Inferior parietal cortex (tissue), 1 donor: Measurements from ENCODE around the gene PDZD7.

Source experiments
- DNase-seq: peaks from one replicate; pipeline ENCODE4 v3.0.0-alpha.2; 2016; ENCODE audit errors: extremely low spot score

The PDZD7 gene

DNA sequence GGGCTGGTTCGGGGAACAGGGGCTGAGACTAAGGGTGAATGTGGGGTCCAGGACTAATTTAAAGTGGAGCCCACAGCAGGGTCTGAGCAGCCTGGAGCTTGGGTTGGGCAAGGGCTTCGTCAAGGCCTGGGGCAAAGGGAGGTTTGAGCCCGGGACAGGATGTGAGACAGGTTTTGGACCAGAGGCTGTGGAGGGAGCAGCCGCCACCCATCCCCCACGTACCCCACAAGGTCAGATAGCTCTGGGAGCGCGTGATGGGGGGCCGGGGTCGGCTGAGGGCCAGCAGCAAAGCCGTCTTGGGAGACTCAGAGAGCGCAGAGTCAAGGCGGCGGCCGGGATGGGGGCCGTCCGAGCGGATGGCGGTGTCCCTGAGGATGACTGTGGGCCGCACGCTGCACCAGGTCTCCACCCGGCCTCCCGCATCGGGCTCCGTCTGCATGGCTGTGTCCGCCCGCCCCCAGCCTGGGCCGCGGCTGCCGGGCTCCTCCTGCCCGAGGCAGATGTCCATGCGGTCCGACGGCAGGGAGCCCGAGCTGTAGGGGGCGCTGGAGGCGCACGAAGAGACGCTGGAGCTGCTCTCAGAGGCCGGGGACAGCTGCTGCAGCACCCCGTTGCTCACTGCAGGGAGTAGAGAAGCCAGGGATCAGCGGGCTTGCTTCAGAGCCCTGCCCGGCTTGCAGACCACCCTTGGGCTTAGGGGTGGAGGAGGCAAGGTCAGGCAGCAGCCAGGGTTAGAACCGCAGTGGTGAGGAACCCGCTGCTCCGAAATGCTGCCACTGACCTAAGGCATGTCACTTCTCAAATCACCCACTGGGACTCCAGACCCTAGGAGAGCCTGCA lies 12.1 kb downstream of the PDZD7 start:
- peak; percentile 82 for DNase-seq

DNA sequence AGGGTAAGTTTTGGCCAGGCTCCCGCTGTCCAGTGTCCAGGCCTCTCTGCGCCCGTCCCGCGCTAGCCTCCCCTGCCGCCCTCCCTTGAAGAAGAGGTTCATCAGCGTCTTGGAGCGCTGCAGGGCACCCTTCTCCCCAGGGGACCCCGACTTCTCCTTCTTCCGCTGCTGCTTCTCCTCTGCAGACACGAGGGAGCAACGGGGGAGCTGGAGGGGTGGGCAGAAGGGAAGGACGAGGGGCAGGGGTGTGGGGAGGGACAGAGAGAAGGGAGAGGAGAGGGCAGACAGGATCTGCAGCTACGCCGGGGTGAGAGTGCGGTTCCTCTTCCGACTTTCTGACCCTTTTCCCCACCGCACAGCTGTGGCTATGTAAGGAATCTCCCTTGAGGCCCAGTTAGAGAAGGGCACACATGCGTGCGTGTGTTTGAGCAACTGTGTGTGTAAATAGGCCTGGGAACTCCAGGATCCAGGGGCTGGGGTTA lies 12.8 kb downstream of the PDZD7 start:
- no peak for DNase-seq

DNA sequence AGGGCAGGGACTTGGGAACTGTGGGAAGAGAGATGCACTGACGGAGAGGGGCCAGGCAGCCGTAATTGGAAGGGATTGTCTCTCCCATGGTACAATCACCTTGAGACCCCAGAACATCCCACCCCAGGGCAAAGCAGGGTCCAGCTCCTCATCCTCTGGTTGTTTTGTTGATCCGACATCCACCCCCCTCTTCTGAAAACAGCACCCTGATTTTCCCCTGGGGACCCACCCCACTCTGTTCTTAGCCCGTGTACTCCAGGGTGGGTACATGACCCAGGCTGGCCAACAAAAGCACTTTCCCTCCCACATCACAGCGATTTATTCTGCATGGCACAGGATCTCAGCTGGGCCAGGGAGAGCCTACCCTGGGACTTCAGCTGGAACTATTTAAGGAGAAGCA lies 14.1 kb downstream of the PDZD7 start:
- no peak for DNase-seq

DNA sequence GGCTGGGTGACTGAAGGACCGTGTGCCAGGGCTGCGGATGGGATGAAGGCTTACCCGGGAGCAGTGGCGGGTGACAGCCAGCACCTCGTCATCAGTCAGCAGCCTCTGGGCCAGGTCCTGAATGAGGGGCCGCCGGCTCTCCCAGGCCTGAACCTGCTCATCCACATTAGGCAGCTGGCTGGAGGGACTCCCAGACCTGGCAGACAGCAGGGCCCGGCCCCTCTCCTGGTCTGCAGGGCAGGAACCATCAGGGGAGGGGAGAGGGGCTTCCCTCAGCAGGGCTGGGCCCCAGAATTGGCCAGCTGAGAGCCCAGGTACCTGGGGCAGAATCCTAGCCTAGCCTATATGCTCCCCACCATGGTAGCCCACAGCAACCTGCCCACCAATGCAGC lies 15.4 kb downstream of the PDZD7 start:
- no peak for DNase-seq

DNA sequence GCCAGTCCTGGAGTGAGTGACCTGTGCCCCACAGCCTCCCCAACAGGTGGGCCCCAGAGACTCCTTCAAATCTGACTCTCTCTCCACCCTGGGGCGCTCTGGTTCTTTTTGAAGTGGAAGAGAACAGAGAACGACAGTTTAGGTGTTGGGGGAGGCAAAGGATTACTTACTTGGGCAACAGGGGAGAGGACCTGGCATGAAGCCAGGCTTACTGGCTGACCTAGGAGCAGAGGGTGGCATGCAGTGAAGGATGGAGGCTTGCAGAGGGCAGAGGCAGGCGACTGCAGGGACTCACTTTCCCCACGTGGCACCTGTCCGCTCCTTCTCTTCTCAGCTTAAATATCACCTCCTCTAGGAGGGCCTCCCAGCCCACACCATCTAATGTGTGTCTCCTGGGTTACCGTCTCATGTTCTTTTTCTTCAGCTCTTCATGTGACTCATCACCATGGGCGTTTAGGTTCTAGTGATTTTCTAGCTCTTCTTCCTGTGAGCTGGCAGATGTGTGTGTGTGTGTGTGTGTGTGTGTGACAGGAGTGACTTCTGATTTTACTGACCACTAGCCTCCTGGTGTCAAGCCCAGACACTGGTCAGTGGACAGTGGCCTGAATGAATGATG lies 15.9 kb downstream of the PDZD7 start:
- peak; percentile 36 for DNase-seq

DNA sequence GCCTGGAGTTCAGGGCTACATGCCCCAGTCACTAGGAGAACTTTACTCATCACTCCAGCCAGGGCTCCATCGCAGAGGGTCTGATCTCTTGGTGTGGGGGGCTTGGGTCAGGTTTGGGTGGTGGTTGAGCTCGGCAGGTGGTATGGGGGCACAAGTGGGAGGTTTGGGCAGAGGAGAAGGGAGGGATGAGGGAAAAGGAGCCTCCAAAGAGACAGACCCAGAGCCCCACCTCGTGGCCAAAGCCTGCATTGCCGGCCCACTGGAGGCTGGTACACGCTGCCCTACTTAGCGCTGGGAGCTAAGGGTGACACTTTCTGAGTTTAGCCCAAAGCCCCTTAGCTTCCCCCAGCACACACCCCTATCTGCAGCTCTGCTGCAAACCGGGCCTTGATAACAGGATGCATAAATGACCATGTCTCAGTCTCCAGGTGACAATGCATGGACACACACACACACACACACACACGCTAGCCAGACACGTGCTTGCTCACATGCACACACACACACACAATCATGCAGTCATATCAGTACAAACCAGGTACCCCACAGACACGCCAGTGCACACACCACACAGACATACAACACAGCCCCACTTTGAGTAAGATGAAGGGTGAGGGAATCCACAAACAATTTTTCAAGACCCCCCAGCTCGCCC lies 16.6 kb downstream of the PDZD7 start:
- peak; percentile 82 for DNase-seq

DNA sequence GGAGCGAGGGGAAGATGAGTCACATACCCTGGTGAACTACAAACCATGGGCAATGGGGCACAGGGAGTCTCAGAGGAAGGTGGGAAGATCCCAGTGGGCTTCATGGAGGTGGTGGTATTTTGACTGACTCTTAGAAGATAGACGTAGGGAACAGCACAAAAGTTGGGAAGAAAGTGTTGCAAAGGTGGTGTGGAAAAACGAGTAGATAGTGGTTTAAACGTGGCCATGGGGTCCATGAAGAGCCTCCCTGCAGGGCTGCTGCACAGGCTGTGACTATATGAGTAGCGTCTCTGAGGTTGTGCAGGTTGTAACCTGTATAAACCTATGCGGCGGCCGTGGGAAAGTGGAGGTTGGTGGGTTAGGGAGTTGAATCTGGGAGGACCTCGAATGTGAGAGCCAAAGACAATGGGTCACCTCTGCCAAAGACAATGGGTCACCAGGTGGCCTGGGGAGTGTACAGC lies 17.5 kb downstream of the PDZD7 start:
- no peak for DNase-seq

DNA sequence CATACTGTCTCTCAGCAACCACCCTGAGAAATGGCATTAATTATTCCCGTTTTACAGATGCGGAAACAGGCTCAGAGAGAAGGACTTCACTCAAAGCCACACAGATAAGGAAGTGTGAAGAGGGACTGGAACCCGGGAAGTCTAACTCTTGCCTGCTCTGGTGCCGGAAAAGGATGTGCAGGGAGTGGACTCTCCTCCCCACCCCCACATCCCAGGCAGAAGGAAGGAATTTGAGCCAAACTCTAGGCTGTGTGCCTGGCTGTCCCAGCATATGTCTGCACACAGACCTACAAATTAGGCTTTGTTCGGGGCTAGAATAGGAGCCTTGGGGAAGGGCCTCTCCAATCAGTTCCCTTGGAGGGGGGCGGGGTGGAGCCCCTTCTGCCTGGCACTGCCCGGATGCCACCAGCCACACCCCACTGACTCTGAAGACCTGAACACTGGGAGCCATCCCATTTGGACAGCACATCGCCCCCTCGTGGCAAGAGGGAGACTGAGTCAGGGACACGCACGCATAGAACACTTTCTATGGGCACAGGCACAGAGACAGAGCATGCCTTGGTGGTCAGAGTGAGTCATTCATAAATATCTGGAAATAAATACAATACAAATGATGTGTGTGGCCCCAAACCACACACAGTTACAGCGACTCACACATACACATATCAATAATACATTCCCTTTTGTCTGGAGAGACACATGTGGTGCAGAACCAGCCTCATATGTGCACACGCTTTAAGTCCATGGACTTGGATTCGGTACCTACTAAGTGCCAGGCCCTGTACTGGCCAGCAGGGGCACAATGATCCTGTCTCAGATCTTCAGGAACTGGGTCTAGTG lies 18.2 kb downstream of the PDZD7 start:
- DNase-seq, result peak; percentile 96

DNA sequence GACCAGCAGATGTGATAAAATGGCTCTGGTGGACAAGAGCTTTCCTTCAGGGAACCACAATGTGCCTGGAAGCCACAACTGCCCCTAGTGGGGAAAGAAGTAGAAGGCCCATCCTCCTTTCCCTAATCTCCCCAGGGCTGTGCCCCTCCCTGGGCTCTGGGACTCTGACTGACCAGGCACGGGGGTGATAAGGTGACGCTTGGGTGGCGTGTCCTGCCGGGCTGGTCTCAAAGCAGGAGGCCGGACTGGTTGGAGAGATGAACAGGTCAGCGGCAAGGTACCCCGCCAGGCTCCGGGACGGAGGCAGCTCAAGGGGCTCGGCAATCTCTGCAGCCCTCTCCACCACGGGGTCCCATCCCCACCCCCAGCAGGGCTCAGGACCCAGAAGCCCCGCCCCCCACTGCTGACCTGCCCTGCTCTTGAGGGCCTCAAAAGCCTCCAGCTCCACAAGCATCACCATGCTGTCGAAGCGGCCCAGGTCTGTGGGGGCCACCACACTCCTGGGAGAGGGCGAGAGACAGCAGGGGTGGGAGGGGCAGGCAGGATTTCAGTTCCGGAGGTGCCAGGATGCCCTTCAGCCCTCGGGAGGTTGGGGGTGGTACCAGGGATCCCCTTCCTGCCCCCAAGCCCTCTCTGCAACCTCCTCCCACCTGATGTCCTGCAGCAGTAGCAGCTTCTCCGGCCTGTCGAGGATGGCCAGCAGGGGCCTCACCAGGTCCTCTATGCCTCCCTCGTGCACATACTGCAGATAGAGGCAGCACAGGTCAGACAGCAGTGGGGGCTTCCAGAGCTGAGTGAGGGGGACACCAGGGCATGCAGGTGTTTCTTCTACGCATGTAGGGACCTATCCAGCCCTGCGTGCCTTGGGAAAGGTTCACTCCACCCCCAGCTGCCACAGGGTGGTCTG lies 19.2 kb downstream of the PDZD7 start:
- no peak for DNase-seq

DNA sequence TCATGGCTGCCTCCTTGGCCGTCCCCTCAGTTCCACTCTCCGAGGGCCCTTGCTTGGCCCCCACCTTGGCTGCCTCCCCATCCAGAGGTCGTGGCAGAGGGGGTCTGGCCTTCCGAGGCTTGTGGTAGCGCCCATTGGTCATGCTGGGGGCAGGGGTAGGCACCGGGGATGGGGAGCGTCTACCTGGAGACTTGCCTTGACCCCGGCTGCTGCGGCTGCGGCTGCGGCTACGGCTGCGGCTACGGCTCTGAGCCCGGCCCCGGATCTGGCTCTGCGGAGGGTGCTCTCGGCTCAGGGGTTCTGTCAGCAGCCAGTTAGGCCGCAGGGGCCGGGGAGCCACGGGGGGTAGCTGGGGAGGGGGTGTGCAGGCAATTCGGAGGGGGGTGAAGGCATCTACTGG lies 20.6 kb downstream of the PDZD7 start:
- no peak for DNase-seq

DNA sequence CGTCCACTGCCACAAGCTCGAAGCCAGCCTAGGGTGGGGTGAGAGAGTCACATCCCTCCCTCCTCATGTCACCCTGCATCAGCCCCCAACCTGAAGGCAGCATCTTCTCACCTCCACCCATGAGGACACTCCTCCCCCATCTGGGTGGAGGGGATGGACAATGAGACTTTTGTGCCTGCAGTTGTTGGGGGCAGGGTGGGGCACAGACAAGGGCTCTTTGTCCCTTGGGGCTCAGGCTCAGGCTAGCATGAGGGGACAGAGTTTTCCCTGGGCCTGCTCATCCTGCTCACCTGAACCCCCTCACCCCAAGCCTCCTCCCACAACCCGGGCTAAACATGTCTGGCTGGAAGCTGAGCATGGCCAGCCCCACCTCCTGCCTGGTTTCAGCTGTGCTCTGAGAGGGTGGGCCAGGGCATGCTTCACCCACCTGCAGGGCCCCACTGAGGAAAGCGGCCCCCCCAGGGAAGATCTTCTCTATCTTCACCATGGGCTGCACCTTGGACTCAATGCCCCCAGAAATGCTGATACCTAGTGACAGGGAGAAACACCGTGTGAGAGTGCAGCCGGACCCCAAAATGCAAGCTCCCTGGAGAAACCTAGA lies 22.0 kb downstream of the PDZD7 start:
- DNase-seq, result peak; percentile 78

DNA sequence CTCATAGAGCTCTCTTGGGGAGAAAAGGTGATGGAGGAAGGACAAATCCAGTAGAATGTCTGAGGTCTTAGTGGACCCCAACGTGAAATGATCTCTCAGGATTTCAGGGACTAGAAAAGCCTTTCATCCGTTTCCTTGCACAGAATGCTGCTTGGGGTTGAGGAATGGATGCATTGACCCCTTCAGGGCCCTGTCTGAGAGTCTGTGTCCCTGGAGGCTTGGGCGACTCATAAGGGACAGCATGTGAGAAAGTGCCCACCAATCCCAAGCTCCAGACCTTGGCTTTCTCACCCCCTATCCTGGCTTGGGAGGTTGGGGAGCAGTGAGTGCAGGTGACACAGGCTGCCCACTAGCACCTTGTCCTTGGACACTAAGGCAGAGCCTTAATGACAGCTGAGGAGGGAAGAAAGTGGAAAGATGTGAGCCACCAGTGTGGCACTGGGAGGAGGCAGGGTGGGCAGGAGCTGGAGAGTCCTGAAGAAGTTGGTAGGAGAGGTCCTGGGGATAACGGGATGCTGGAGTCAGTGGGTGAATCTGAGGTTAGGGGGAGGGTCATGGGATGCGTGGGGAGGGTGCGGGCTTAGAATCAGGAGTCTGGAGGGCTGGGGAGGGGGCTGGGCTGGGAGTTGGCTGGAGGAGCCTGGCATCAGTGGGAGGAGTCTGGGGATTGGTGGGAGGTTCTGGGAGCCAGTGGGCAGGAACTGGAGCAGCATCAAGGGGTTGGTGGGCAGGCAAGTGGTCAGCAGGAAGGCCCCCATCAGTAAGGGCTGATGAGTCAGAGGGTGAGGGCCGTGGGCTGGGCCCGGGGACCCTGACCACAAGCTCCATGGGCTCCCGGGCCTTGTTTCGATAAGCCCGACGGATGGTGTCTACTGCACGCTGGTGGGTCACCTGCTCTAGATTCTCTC lies 22.8 kb downstream of the PDZD7 start:
- DNase-seq, result no peak

DNA sequence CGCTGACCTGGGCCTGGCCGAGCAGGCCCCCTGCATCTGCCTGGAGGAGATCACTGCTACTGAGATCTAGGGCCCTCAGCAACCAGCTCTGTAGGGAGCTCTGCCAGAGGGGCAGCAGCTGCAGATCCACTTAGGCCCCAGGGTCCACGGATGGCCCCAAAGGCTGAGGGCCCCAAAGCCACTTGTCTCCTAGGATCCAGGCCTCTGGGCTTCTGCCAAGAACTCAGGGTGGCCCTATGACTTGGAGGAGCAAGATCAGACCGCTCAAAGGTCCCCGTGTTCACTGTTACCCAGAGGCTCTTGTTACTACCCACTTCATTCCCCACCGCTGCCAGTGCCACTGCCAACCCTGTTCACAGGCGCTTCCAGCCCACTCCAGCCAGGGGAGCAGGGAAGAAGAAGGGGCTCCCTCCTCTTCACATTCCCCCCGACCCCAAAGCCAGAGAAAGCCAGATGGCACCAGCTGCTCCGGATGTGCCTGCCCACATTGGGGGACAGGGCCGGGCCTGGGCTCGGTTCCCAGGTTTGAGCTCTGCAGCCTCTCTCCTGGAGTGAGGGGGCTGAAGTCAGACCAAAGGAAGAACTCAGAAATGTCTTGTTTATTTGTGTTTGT lies 23.7 kb downstream of the PDZD7 start:
- no peak for DNase-seq

DNA sequence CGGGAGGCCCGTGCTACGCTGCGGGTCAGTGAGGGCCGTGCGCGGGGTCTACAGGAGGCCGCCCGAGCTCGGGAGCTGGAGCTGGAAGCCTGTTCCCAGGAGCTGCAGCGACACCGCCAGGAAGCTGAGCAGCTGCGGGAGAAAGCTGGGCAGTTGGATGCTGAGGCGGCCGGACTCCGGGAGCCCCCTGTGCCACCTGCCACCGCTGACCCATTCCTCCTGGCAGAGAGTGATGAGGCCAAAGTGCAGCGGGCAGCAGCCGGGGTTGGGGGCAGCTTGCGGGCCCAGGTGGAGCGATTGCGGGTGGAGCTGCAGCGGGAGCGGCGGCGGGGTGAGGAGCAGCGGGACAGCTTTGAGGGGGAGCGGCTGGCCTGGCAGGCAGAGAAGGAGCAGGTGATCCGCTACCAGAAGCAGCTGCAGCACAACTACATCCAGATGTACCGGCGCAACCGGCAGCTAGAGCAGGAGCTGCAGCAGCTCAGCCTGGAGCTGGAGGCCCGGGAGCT lies 24.3 kb downstream of the PDZD7 start:
- no peak for DNase-seq

DNA sequence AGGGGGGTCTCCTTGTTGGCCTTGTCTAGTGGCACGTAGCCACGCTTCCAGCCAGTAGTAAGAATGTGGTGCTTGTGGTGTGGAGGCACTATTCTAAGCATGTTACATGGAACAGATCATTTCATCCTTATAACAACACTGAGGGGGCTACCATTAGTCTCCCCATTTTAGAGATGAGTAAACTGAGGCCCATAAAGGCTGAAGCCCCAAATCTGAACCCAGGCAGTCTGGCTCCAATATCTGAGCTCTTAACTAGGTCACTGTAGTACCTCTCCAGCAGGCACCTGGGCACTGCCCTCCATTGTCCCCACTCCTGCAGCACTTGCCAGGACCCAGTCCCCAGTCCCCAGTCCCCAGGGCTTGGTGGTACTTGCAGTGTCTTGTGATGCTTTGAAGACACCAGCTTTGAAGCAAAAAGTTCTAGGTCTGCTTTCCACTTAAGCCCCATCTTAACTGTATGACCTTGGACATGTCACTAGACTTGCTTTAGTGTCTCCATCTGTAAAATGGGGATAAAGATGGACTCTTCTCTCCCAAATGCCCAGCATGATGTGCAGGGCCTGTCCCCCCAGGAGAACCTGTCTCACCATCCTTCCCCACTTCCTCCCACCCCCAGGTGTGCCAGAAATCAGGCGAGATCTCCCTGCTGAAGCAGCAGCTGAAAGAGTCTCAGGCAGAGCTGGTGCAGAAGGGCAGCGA lies 24.9 kb downstream of the PDZD7 start:
- no peak for DNase-seq

DNA sequence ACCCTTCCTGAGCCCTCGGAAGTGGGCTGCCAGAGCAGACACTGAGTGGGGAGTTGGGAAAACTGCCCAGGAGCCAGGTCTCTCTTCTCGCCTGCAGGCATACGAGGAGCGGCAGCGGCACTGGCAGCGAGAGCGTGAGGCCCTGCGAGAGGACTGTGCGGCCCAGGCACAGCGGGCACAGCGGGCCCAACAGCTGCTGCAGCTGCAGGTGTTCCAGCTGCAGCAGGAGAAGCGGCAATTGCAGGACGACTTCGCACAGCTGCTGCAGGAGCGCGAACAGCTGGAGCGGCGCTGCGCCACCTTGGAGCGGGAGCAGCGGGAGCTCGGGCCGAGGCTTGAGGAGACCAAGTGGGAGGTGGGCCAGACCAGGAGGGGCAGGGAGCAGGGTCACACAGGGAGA lies 25.6 kb downstream of the PDZD7 start:
- no peak for DNase-seq

DNA sequence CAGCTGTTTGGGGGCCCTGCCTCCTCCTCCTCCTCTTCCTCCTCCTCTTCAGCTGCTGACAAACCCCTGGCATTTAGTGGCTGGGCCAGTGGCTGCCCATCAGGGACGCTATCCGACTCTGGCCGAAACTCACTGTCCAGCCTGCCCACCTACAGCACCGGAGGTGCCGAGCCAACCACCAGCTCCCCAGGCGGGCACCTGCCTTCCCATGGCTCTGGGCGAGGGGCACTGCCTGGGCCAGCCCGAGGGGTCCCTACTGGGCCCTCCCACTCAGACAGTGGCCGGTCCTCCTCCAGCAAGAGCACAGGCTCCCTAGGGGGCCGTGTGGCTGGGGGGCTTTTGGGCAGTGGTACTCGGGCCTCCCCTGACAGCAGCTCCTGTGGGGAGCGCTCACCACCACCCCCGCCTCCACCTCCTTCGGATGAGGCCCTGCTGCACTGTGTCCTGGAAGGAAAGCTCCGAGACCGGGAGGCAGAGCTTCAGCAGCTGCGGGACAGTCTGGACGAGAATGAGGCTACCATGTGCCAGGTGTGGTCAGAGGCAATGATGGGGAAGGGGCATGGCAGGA lies 27.2 kb downstream of the PDZD7 start:
- DNase-seq, result no peak

DNA sequence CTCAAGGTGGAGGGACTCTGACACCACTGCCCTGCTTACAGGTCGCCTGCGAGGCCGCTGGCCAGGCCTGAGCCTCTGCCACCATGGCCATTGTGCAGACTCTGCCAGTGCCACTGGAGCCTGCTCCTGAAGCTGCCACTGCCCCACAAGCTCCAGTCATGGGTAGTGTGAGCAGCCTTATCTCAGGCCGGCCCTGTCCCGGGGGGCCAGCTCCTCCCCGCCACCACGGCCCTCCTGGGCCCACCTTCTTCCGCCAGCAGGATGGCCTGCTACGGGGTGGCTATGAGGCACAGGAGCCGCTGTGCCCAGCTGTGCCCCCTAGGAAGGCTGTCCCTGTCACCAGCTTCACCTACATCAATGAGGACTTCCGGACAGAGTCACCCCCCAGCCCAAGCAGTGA lies 28.5 kb downstream of the PDZD7 start:
- DNase-seq, result no peak
